Ishikawa (cell line): Measurements from ENCODE around the gene SELPLG.

Source experiments
- CEBPB ChIP-seq: IDR thresholded peaks from 2 replicates; pipeline ENCODE4 v1.6.1; 2012
- CREB1 ChIP-seq: IDR thresholded peaks from 2 replicates; pipeline ENCODE4 v1.6.1; 2012; ENCODE audit warnings: low read depth
- EGR1 ChIP-seq: IDR thresholded peaks from 2 replicates; pipeline ENCODE4 v1.6.1; 2012
- EP300 ChIP-seq: IDR thresholded peaks from 2 replicates; pipeline ENCODE4 v1.6.1; 2012; ENCODE audit warnings: borderline replicate concordance
- FOXM1 ChIP-seq: IDR thresholded peaks from 2 replicates; pipeline ENCODE4 v1.6.1; 2012; ENCODE audit warnings: low read depth, borderline replicate concordance
- MAX ChIP-seq: IDR thresholded peaks from 2 replicates; pipeline ENCODE4 v1.6.1; 2012
- NFIC ChIP-seq: IDR thresholded peaks from 2 replicates; pipeline ENCODE4 v1.6.1; 2012
- RAD21 ChIP-seq: IDR thresholded peaks from 2 replicates; pipeline ENCODE4 v1.6.1; 2012; ENCODE audit warnings: low read depth
- REST ChIP-seq: IDR thresholded peaks from 2 replicates; pipeline ENCODE4 v1.6.1; 2012; ENCODE audit warnings: low read depth, mild to moderate bottlenecking
- TAF1 ChIP-seq: IDR thresholded peaks from 2 replicates; pipeline ENCODE4 v1.6.1; 2012; ENCODE audit warnings: low read depth, mild to moderate bottlenecking
- TCF12 ChIP-seq: IDR thresholded peaks from 2 replicates; pipeline ENCODE4 v1.6.1; 2012; ENCODE audit warnings: low read depth
- TEAD4 ChIP-seq: IDR thresholded peaks from 2 replicates; pipeline ENCODE4 v1.6.1; 2012
- YY1 ChIP-seq: IDR thresholded peaks from 2 replicates; pipeline ENCODE4 v1.6.1; 2012; ENCODE audit warnings: low read depth
- ZBTB7A ChIP-seq: IDR thresholded peaks from 2 replicates; pipeline ENCODE4 v1.6.1; 2012; ENCODE audit warnings: low read depth
- TF ChIP-seq, protein P1 (sequence below): IDR thresholded peaks from 2 replicates; pipeline ENCODE4 v1.6.1; 2012

SELPLG gene

GRCh38 chr12:108602976-108603704 is 30.6 kb downstream of the SELPLG start:
- no peak for TF ChIP-seq FOXM1
- TF ChIP-seq EGR1, result no peak
- TF ChIP-seq YY1, result no peak
- TF ChIP-seq NFIC, result no peak
- no peak for TF ChIP-seq TEAD4
- TF ChIP-seq EP300, result no peak
- TF ChIP-seq CREB1, result no peak
- TF ChIP-seq, protein P1, sequence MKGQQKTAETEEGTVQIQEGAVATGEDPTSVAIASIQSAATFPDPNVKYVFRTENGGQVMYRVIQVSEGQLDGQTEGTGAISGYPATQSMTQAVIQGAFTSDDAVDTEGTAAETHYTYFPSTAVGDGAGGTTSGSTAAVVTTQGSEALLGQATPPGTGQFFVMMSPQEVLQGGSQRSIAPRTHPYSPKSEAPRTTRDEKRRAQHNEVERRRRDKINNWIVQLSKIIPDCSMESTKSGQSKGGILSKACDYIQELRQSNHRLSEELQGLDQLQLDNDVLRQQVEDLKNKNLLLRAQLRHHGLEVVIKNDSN, result no peak
- TF ChIP-seq REST, result no peak
- TF ChIP-seq ZBTB7A, result no peak
- TF ChIP-seq CEBPB, result no peak
- TF ChIP-seq TAF1, result no peak
- no peak for TF ChIP-seq RAD21
- TF ChIP-seq MAX, result no peak
- TF ChIP-seq TCF12, result no peak

GRCh38 chr12:108602209-108602705 is 31.4 kb downstream of the SELPLG start:
- no peak for TF ChIP-seq CEBPB
- TF ChIP-seq, protein P1, result no peak
- no peak for TF ChIP-seq EP300
- no peak for TF ChIP-seq MAX
- TF ChIP-seq NFIC, result no peak
- TF ChIP-seq ZBTB7A, result no peak
- no peak for TF ChIP-seq REST
- no peak for TF ChIP-seq EGR1
- no peak for TF ChIP-seq FOXM1
- no peak for TF ChIP-seq RAD21
- no peak for TF ChIP-seq YY1
- no peak for TF ChIP-seq TEAD4
- no peak for TF ChIP-seq CREB1
- TF ChIP-seq TCF12, result no peak
- no peak for TF ChIP-seq TAF1

GRCh38 chr12:108600702-108601007 is 33.0 kb downstream of the SELPLG start:
- TF ChIP-seq TAF1 (no peak), NFIC (no peak), FOXM1 (no peak), EP300 (no peak), EGR1 (no peak), CEBPB (no peak)

DNA sequence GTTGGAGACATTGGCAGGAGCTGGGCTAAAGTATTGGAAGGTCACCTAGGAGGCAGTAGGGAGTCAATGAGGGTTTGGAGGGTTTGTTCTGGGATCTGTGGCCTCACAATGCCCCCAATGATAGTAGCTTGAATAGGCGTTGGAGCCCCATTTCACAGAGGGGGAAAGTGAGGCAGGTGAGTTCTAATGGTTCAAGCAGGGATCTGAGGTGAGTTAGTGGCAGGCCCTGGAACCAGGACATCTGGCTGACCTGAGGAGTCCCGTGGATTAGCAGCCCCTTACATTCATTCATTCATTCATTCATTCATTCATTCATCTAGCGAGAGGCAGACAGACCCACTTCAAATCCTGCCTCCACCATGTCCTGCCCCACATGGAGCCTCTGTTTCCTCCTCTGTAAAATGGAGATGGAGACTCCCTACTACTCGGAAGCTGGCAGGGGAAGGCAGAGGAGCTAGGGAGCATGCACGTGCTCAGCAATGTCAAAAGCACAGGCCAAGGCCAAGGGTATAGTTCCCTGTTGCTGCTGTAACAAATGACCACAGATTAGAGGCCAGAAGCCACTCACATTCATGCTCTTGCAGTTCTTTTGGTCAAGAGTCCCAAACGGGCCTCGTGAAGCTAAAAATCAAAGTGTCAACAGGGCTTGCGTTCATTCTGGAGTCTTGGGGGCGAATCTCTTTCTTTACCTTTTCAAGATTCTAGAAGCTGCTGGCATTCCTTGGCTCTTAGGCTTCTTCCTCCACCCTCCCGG is 33.6 kb downstream of the SELPLG start:
- TF ChIP-seq EP300 (no peak), EGR1 (no peak), CREB1 (no peak), ZBTB7A (no peak), REST (no peak), TEAD4 (no peak), CEBPB (no peak), NFIC (no peak), TAF1 (no peak), FOXM1 (no peak)
- TF ChIP-seq, protein P1, result no peak
